ENCODE measurements around the gene PAIP1.
"Not testable (repeated sequence)": the region's sequence is repeated elsewhere in the genome, so short reads cannot be mapped to it uniquely, and the experiment has no call there.

PAIP1 gene

DNA sequence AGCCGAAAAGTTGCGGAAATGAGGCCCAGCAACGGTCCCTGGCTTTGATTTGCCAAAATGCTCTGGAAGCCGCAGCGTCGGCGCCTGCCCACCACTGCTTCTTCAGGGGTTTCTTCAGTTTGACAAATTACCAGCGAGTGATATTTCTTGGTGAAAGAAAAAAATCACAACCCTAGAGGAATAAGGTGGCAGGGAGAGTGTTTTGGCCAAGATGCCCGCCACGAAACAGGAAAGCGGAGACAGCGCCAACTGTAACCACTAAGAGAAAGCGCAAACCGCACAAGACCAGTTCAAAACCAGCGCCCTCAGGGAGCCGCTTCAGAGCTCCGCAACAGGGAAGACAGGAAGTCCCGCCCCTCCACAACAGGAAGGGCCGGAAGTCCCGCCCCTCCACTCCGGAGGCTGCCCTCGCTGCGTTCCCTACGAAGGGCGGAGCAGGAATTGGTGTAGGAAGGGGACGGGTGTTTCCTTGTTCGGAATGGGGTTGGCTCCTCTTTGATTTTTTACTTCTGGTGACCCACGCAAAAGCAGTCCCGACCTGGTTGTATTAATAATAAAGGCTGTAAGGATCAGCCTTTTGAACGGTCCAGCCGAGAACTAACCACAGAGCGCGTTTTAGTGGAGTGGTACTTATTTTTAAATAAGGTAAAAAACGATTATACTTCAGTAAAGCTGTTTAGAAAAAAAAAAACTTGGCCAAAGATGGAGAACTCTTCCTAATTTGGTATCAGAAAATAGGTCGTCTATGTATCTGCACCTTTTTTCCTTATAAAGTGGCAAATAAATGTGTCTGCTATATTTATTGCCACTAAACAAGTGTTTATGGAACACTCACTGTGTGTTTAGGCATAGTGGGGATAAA lies 41.8 kb downstream of the PAIP1 start, which contains the start of gene C5orf34:
C5orf34 (minus strand) TSS at position 333 of the 862 bp plus-strand sequence. CDS start 5,809 bp downstream, outside the sequence.
- DNase-seq: peak; percentile 95 to 97

DNA sequence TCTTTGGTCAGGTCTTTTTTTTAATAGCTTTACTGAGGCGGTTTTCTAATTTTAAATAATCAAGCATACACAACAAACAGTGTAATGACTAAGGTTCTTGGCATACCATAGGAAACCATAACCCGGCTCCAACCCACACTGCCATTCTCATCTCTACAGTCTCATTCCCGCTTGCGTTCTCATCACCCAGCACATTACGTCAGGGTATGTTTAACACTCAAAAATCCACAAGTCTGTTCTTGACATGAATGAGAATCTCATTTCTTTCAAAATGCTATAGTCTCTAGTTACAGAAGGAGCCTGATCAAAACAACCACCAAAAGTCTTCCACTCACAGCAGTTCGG lies 42.4 kb downstream of the PAIP1 start:
- DNase-seq: peak; percentile 21 to 37

DNA sequence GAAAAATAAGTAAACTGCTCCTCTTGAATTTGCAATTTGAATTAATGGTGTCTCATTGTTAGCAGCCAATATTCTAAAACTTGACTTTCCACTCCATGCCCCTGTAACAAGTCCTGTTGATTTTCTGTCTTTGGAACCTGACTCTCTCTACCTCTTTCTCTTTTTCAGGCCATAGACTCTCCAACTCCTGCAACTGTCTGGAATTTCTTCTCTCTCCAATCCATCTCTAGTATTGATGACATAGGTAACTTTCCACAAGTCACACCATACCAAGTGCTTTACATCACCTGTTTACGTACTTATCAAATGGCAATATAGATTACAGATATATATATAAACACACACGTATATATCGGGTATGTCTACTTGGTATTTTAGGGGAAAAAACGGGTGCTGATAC lies 42.9 kb downstream of the PAIP1 start:
- no peak for DNase-seq

DNA sequence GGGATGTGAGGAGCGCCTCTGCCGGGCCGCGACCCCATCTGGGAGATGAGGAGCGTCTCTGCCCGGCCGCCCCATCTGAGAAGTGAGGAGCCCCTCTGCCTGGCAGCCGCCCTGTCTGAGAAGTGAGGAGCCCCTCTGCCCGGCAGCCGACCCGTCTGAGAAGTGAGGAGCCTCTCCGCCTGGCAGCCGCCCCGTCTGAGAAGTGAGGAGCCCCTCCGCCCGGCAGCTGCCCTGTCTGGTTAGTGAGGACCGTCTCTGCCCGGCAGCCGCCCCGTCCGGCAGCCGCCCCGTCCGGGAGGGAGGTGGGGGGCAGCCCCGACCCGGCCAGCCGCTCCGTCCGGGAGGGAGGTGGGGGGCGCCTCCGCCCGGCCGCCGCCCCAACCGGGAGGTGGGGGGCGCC lies 45.8 kb downstream of the PAIP1 start:
- not testable (repeated sequence) for DNase-seq

DNA sequence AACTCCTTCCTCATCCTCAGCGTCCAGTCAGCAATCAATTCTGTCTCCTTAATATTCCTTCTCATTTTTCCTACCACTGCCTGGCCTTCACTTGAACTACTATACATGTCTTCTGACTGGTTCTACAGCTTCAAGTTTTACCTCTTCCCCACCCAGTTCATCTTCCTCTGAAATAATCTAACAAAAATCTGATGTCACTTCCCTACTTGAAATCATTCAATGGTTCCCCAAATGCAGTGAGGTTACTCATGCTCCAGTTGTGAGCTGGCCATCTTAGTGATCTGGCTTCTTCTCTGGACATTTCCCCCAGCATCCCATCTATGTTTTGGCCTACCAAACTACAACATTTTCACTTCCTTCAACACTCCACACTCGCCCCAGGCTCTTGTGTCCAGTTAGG lies 58.3 kb downstream of the PAIP1 start:
- DNase-seq: no peak

DNA sequence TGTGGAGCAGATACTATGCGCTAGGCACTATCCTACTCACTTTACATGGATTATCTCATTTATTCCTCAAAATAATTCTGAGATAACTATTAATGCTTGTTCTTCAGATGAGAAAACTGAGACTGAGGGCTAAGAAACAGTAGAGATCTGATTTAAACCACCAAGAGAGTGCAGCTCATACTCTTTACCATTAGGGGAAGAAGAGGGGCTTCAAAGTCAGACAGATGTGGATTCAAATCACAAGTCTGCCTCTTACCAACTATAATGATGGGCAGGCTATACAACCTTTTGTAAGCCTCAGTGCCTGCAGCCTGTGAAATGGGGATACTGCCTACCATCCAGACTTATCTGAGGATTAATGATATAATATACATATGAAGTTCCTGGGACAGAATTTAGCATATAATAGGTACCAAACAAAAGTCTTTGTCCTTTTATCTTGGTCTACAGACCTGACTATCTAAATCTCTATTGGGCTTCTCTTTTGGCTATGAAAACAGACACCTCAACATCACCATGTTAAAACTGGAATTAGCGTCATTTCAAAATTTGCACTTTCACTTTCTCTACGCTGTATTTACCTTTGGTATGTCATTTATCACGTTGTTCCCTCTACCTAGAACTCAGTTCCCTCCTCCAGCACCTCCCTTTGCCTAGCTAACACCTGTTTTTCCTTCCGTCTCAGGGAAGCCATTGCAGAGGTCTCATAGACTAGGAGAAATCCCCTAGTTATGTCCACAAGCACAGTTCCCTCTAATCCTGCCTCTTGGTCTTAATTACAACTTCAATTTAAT lies 59.4 kb downstream of the PAIP1 start:
- peak in 1 of 2 experiments; percentile 22 for DNase-seq

DNA sequence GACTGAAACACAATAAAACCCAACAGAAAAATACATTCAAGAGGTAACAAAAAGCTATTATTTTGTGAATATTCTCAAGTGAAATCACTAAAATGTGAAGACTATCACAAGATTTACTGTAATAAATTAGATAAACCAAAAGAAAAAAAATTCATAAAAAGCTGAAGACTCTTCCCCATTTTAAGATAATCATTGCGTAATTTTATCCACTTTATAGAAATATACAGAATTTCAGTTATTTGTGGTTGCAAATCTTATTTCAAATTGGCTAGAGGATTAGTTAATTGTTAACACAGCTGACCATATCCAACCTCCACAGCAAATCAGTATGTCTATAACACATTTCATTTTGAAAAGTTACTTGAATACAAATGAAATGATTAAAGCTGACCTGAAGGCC lies 65.6 kb downstream of the PAIP1 start:
- DNase-seq: no peak

DNA sequence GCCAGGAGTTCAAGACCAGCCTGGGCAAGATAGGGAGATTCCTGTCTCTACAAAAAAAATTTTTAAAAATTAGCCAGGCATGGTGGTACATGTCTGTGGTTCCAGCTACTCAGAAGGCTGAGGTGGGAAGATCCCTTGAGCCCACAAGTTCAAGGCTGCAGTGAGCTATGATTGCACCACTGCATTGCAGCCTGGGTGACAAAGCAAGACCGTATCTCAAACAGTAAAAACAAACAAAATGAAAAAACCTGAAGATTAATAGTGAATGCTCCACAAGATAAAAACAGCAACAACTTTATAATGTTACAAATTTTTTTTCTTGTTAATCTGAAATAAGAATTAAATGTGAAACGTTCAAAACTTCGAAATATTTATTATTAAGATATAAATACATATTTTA lies 70.5 kb downstream of the PAIP1 start:
- no peak for DNase-seq

DNA sequence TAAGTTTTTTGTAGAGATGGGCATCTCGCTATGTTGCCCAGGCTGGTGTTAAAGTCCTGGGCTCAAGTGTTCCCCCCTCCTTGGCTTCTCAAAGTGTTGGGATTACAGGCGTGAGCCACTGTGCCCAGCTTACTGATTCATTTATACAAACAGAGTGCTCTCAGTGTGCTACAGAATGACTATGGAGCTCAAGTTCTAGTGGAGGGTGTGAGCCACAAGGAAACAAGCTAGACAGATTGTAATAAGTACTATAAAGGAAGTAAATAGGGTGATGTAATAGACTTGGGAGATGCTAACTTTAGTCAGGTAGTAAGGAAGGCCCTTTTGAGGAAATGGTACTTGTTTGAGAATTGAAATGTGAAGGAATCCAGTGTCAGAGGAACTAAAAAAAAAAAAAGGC lies 71.5 kb downstream of the PAIP1 start:
- DNase-seq: peak; percentile 21 to 38

DNA sequence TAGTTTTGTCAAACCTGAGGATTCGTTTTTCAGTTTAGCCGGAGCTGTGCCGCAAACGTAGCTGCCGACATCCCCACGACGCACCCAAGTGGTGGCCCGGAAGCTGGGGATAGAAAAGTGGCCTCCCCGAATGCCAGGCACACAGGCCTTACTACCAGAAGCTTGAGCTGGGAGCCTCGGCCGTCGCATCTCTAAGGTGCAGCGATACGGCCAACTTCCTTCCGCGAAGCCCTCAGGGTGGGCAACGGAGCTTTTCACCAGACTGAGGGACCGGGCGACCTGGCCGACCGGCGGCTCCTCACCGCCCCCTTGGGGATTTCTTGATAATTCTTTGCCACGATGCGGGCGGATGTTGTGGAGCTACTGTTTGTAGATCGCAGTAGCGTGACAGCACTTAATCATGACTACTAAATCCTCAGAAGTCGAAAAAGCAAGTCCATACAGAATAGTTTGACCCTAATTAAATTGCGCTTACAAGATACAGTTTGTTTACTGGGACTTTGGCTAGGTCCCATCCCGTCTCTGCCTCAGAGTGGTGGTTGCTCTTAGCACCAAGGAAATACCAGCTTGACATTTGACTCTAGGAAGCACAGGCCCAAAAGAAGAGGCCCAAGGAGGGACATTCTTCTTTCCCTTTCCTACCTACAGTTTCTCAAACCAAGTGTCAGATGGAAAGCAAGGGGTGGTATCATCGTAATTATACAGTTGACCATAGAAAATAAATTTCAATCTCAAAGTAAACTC lies 72.6 kb downstream of the PAIP1 start:
- DNase-seq: peak; percentile 88 to 89

DNA sequence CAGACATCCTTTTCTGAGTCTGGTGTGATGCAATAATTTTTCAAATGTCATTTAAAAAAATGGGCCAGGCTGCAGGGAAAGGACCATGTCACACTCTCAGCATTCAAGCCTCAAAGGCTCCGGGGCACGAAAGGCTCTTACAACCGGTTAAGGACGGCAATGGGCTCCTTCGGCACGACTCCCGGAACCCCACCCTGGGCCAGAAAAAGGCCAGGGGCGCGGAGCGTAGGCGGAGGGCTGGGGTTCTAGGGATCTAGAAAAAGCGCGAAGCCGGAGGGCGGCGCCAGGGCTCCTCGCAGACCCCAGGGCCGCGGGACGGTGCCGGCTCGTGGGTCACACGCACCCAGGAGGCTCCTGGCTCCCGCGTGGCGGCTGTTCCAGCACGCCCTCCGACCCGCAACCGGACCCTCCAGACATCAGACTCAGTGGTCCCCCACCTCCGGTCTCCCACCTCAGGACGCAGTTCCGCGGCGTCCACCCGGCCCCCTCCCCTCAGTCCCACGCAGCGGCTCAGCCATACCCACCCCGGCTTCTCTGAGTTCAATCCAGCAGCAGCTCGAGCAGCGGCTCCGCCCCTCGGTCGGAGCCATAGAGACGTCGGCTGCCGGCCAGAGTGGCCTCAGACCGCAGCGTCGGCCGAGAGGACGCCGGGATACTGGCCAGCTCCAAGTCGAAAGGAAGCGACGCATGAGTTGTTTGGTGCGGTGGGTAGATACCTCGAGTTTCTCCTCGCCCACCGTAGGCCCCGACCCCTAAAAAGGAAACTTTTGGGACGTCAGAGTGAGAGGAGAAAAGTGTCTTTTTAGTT lies 73.4 kb downstream of the PAIP1 start, which contains the start of gene TMEM267:
TMEM267 (minus strand) TSS at position 568 of the 808 bp plus-strand sequence. CDS start 29,896 bp downstream, outside the sequence.
- DNase-seq: peak; percentile 87 to 93

DNA sequence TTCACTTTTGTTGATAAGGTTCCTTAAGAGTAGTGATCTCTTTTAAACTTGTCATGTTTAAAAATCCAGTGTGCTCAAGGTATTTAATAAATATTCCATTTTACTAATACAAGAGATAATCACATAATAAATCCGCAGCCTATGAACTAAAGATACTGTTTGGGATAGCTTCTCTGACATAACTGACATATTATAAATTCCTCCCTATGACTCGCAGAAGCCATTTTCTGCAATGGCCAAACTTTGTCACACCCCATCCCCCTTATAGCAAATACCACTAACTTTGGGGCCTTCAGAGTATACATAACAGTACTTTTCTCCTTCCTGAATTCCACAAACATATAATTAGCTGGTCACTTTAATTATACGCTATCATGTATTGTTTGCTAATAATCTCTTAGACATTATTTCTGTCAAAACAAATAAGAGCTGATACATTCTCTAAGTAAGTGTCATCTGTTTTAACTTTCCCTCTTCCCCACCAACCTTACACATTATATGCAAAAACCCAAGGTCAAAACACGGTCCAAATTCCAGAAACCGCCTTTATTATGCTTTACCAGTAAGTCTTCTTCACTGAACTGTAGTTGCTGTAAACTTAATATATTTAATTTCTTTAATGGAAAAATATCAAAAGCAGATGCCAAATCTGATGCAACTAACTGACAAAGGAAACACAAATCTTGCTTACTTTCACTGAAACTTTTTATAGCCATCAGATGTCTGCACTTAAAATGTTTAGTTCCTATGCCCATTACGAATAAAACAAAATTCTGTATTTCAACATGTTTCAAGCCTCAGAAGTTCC lies 74.2 kb downstream of the PAIP1 start:
- DNase-seq: peak; percentile 11 to 12
